HepG2 (cell line): ENCODE data around the gene SPRYD4.
"Not testable (repeated sequence)": the region's sequence is repeated elsewhere in the genome, so short reads cannot be mapped to it uniquely, and the experiment has no call there.

Source experiments
- BRD4 ChIP-seq: sonication (generic); formaldehyde crosslinking; IDR thresholded peaks from 2 replicates; pipeline ENCODE4 v1.4.0; 2020; ENCODE audit warnings: missing genetic modification reagents
- CTCF ChIP-seq: sonication (generic); formaldehyde crosslinking; IDR thresholded peaks from 2 replicates; pipeline ENCODE4 v1.5.0; 2020; ENCODE audit warnings: mild to moderate bottlenecking, missing genetic modification reagents, moderate library complexity
- POLR2A ChIP-seq, 2 experiments: IDR thresholded peaks; 2 replicates each; pipeline ENCODE4 v1.6.1; 2011; ENCODE audit warnings: low read depth in 2 of 2, low read length in 2 of 2, mild to moderate bottlenecking in 1 of 2, moderate library complexity in 1 of 2; ENCODE audit not compliant: insufficient read depth in 1 of 2
- ZFX ChIP-seq: sonication (generic); formaldehyde crosslinking; IDR thresholded peaks from 2 replicates; pipeline ENCODE4 v1.4.0; 2020; ENCODE audit warnings: mild to moderate bottlenecking, low read depth, missing genetic modification reagents, moderate library complexity
- ZNF782 ChIP-seq: sonication (generic); formaldehyde crosslinking; IDR thresholded peaks from 2 replicates; pipeline ENCODE4 v1.4.0; 2020; ENCODE audit warnings: missing genetic modification reagents, mild to moderate bottlenecking, borderline replicate concordance
- ZNF792 ChIP-seq: IDR thresholded peaks from 2 replicates; pipeline ENCODE4 v1.6.1; 2016

- TF ChIP-seq POLR2A (IDR thresholded peaks at IDR 0.05; ENCODE audit: insufficient read depth in 1 of 2, low read depth in 2 of 2, low read length in 2 of 2); ZNF792; ZFX (CRISPR knock-in tag); ZNF782; BRD4 (CRISPR knock-in tag); CTCF (CRISPR knock-in tag): not testable (repeated sequence)
These were observed 31.1 kb downstream of the SPRYD4 start for GRCh38 chr12:56499452-56499851.
